OCI-LY1 (cell line): Measurements from ENCODE around the gene STXBP2.

Experiments
- CTCF ChIP-seq: fragments of 200-600 bp; sonication (generic), shearing (Covaris generic); IDR thresholded peaks from 2 replicates; pipeline ENCODE4 v1.5.1; 2017; ENCODE audit warnings: mild to moderate bottlenecking, antibody characterized with exemption, low read length, moderate library complexity, mixed read lengths
- EZH2 ChIP-seq: fragments of 200-600 bp; sonication (generic), shearing (Covaris generic); IDR thresholded peaks from 2 replicates; pipeline ENCODE4 v1.8.0; 2017; ENCODE audit warnings: borderline replicate concordance, mixed run types, mild to moderate bottlenecking, antibody characterized with exemption, low read length, moderate library complexity, mixed read lengths

- peak; percentile 25; the same call in 1 of the 2 replicates for TF ChIP-seq CTCF
- no peak for TF ChIP-seq EZH2
Observed at GRCh38 chr19:7641290-7642276, 4.7 kb downstream of the STXBP2 start.
